ELF-1 (cell line): Measurements from ENCODE around the gene B3GALT6.

ENCODE experiments used
- DNase-seq: peaks from one replicate; pipeline ENCODE4 v3.0.0-alpha.2; 2016; ENCODE audit warnings: low read depth, low spot score

Gene B3GALT6

GRCh38 chr1:1231400-1232207 is 433 bp upstream of the B3GALT6 start, which contains the start of gene SDF4:
Gene SDF4 (minus strand): TSS chr1:1232001. CDS start chr1:1228772, 3,229 bp downstream.
- peak; percentile 98 for DNase-seq

GRCh38 chr1:1232796-1233566 is 944 bp downstream of the B3GALT6 start:
- DNase-seq, result no peak

GRCh38 chr1:1233567-1233892 is 1.5 kb downstream of the B3GALT6 start:
- no peak for DNase-seq

- DNase-seq, result no peak
These were observed 2.3 kb downstream of the B3GALT6 start for GRCh38 chr1:1234180-1234808.

GRCh38 chr1:1235016-1235744 is 3.1 kb downstream of the B3GALT6 start:
- DNase-seq, result no peak

- DNase-seq, result no peak
These were observed 4.2 kb downstream of the B3GALT6 start for GRCh38 chr1:1236176-1236763.

- no peak for DNase-seq
These were observed 5.2 kb downstream of the B3GALT6 start for GRCh38 chr1:1236945-1237873.

- DNase-seq, result peak; percentile 42
These were observed 6.1 kb downstream of the B3GALT6 start for GRCh38 chr1:1237874-1238701.

GRCh38 chr1:1238702-1239178 is 6.7 kb downstream of the B3GALT6 start:
- DNase-seq, result no peak

GRCh38 chr1:1239227-1239613 is 7.2 kb downstream of the B3GALT6 start:
- DNase-seq, result no peak

- DNase-seq, result no peak
These were observed 7.7 kb downstream of the B3GALT6 start for GRCh38 chr1:1239614-1240347.

GRCh38 chr1:1240348-1240732 is 8.3 kb downstream of the B3GALT6 start:
- no peak for DNase-seq

- DNase-seq, result no peak
These were observed 9.0 kb downstream of the B3GALT6 start for GRCh38 chr1:1240822-1241587.

- no peak for DNase-seq
These were observed 9.7 kb downstream of the B3GALT6 start for GRCh38 chr1:1241588-1242219.

GRCh38 chr1:1242461-1243265 is 10.6 kb downstream of the B3GALT6 start:
- DNase-seq, result no peak

- DNase-seq, result no peak
These were observed 11.2 kb downstream of the B3GALT6 start for GRCh38 chr1:1243266-1243660.

GRCh38 chr1:1243807-1244191 is 11.8 kb downstream of the B3GALT6 start:
- DNase-seq, result no peak
